Body of pancreas (tissue), 4 donors: ENCODE results near the gene TRIM69.

Experiments
- POLR2A ChIP-seq, 3 donors: fragments of 450-650 bp; IDR thresholded peaks; one replicate each; pipeline ENCODE4 v1.6.1; 2016; ENCODE audit warnings: antibody characterized with exemption in 3 of 3, mild to moderate bottlenecking in 2 of 3
- TF ChIP-seq, protein P1 (sequence below), 7 experiments: fragments of 450-650 bp in 4 of 7; fragments of 200-600 bp in 3 of 7; sonication (generic) in 3 of 7; IDR thresholded peaks; one replicate each; pipeline ENCODE4 v1.5.1; 2016 to 2019; ENCODE audit warnings: antibody characterized with exemption in 7 of 7

DNA sequence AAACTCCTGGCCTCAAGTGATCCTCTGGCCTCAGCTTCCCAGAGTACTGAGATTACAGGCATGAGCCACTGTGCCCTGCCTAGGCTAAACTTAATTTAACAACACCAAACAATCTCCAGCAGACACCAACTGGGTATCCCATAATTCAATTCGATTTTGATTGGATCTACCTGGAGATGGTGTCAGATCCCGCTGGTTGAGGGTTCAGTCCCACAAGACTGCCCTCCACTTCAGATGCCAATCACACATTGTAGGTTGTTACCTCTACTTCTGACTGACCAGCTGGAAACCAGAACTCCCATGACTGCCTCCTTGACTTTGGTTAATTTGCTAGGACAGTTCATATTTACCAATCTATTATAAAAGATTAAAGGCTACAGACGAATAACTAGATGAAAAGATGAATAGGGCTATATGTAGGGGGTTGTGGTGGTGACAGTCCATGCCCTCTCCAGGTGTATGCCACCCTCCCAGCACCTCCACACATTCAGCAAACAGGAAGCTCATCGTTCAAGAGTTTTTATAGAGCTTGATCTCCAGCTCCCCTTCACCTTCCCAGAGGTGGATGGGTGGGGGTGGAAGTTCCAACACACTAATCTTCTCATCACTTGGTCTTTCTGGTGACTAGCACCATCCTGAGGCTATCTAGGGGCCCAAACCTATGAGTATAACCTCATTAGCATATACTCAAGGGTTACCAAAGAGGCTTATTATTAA lies 15.7 kb upstream of the TRIM69 start:
- TF ChIP-seq, protein P1, sequence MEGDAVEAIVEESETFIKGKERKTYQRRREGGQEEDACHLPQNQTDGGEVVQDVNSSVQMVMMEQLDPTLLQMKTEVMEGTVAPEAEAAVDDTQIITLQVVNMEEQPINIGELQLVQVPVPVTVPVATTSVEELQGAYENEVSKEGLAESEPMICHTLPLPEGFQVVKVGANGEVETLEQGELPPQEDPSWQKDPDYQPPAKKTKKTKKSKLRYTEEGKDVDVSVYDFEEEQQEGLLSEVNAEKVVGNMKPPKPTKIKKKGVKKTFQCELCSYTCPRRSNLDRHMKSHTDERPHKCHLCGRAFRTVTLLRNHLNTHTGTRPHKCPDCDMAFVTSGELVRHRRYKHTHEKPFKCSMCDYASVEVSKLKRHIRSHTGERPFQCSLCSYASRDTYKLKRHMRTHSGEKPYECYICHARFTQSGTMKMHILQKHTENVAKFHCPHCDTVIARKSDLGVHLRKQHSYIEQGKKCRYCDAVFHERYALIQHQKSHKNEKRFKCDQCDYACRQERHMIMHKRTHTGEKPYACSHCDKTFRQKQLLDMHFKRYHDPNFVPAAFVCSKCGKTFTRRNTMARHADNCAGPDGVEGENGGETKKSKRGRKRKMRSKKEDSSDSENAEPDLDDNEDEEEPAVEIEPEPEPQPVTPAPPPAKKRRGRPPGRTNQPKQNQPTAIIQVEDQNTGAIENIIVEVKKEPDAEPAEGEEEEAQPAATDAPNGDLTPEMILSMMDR (IDR thresholded peaks at IDR 0.05) = no peak
- TF ChIP-seq POLR2A (IDR thresholded peaks at IDR 0.05) = no peak
